Suprapubic skin (tissue), 4 donors: ENCODE data around the gene SRMS. TPM values are rescaled to one million over a fixed set of nuclear protein-coding genes. Genes with fewer than 3 reads are reported as not detected.

ENCODE experiments used
- DNase-seq, 2 donors: peaks; one replicate each; pipeline ENCODE4 v3.0.0-alpha.2; 2019; ENCODE audit warnings: low spot score in 2 of 2
- H3K27ac ChIP-seq: fragments of 200-600 bp; sonication (generic); one replicate; pipeline ENCODE4 v1.5.1; 2019
- H3K27me3 ChIP-seq: fragments of 200-600 bp; sonication (generic); one replicate; pipeline ENCODE4 v1.5.1; 2019
- H3K36me3 ChIP-seq: fragments of 200-600 bp; sonication (generic); one replicate; pipeline ENCODE4 v1.5.1; 2019
- H3K4me1 ChIP-seq: fragments of 200-600 bp; sonication (generic); one replicate; pipeline ENCODE4 v1.5.1; 2019
- H3K4me3 ChIP-seq: fragments of 200-600 bp; sonication (generic); one replicate; pipeline ENCODE4 v1.5.1; 2019; ENCODE audit warnings: mild to moderate bottlenecking
- H3K9me3 ChIP-seq: fragments of 200-600 bp; sonication (generic); one replicate; pipeline ENCODE4 v1.5.1; 2019
- CTCF ChIP-seq, 2 donors: fragments of 200-600 bp in 1 of 2; fragments of 450-650 bp in 1 of 2; sonication (generic) in 1 of 2; IDR thresholded peaks; one replicate each; pipeline ENCODE4 v1.5.1; 2016 to 2019; ENCODE audit warnings: antibody characterized with exemption in 2 of 2, mild to moderate bottlenecking in 1 of 2, moderate library complexity in 1 of 2
- EP300 ChIP-seq: sonication (generic); formaldehyde crosslinking; IDR thresholded peaks from one replicate; pipeline ENCODE4 v1.6.1; 2017; ENCODE audit warnings: antibody characterized with exemption
- POLR2A ChIP-seq, 2 donors: fragments of 450-650 bp; IDR thresholded peaks; one replicate each; pipeline ENCODE4 v1.6.1; 2017; ENCODE audit warnings: antibody characterized with exemption in 2 of 2, mild to moderate bottlenecking in 2 of 2, moderate library complexity in 2 of 2
- POLR2AphosphoS5 ChIP-seq, 3 donors: sonication (generic); formaldehyde crosslinking; IDR thresholded peaks; one replicate each; pipeline ENCODE4 v1.6.1; 2017; ENCODE audit warnings: antibody characterized with exemption in 3 of 3
- WGBS: methylation state at CpG from one replicate; pipeline ENCODE4 v1.1.5; 2018; 5-methylcytosine and 5-hydroxymethylcytosine counted together
- total RNA-seq, 4 donors: library from RNA; depleted of rRNA; stranded (reverse); fragments of >200 nt; gene quantifications; one replicate each; pipeline ENCODE4 v1.1.0, GENCODE V29; 2016

SRMS gene
- total RNA-seq, 4 donors from 2014 or later, result 1.3 TPM; not detected in 3

- peaks cover 45% of the 10 kb centered on the region for H3K4me1 ChIP-seq
- H3K9me3 ChIP-seq, result no peaks in the 10 kb centered on the region
- TF ChIP-seq POLR2AphosphoS5 (IDR thresholded peaks at IDR 0.05) (no peak), POLR2A (IDR thresholded peaks at IDR 0.05) (no peak), EP300 (no peak), CTCF (IDR thresholded peaks at IDR 0.05) (no peak)
- no peak overlapping the region for H3K27ac ChIP-seq
- DNase-seq, result no peak
- 48% methylated on average over 5 of the region's 27 CpGs for WGBS
- H3K36me3 ChIP-seq, result no peaks in the 10 kb centered on the region
- peaks cover 33% of the 10 kb centered on the region for H3K27me3 ChIP-seq
- H3K4me3 ChIP-seq, result no peak overlapping the region
Measured at GRCh38 chr20:63544241-63544957, 3.1 kb downstream of the SRMS start.

GRCh38 chr20:63543733-63544132 lies 3.8 kb downstream of the SRMS start:
- Histone ChIP-seq H3K4me1 (peaks cover 52% of the 10 kb centered on the region), H3K27ac (no peak overlapping the region), H3K4me3 (no peak overlapping the region), H3K27me3 (peaks cover 29% of the 10 kb centered on the region), H3K9me3 (no peaks in the 10 kb centered on the region), H3K36me3 (no peaks in the 10 kb centered on the region)
- WGBS, result 90% methylated on average over 6 of the region's 6 CpGs
- TF ChIP-seq POLR2AphosphoS5 (IDR thresholded peaks at IDR 0.05), result no peak
- no peak for DNase-seq

GRCh38 chr20:63543131-63543530 lies 4.4 kb downstream of the SRMS start:
- TF ChIP-seq EP300 (no peak), POLR2AphosphoS5 (IDR thresholded peaks at IDR 0.05) (no peak), POLR2A (IDR thresholded peaks at IDR 0.05) (no peak), CTCF (IDR thresholded peaks at IDR 0.05) (no peak)
- peaks cover 58% of the 10 kb centered on the region for H3K4me1 ChIP-seq
- H3K27ac ChIP-seq, result no peak overlapping the region
- no peak for DNase-seq
- H3K36me3 ChIP-seq, result no peaks in the 10 kb centered on the region
- WGBS, result no CpG with 5 or more reads among the region's 10 CpGs
- H3K4me3 ChIP-seq, result no peak overlapping the region
- no peaks in the 10 kb centered on the region for H3K9me3 ChIP-seq
- peaks cover 22% of the 10 kb centered on the region for H3K27me3 ChIP-seq

GRCh38 chr20:63542696-63543095 lies 4.9 kb downstream of the SRMS start:
- TF ChIP-seq CTCF (IDR thresholded peaks at IDR 0.05), result no peak
- no peak for TF ChIP-seq EP300
- TF ChIP-seq POLR2A (IDR thresholded peaks at IDR 0.05), result no peak
- TF ChIP-seq POLR2AphosphoS5 (IDR thresholded peaks at IDR 0.05), result no peak
- peaks cover 18% of the 10 kb centered on the region for H3K27me3 ChIP-seq
- H3K4me3 ChIP-seq, result no peak overlapping the region
- DNase-seq, result no peak
- H3K4me1 ChIP-seq, result peaks cover 61% of the 10 kb centered on the region
- no peaks in the 10 kb centered on the region for H3K36me3 ChIP-seq
- no peaks in the 10 kb centered on the region for H3K9me3 ChIP-seq
- 75% methylated on average over 5 of the region's 10 CpGs for WGBS
- no peak overlapping the region for H3K27ac ChIP-seq

GRCh38 chr20:63542031-63542559 lies 5.5 kb downstream of the SRMS start:
- Histone ChIP-seq H3K27me3 (peaks cover 12% of the 10 kb centered on the region), H3K9me3 (no peaks in the 10 kb centered on the region), H3K4me3 (no peak overlapping the region), H3K4me1 (peaks cover 64% of the 10 kb centered on the region), H3K36me3 (no peaks in the 10 kb centered on the region), H3K27ac (no peak overlapping the region)
- 79% methylated on average over 13 of the region's 36 CpGs for WGBS
- no peak for DNase-seq
- TF ChIP-seq POLR2A (IDR thresholded peaks at IDR 0.05), result no peak
- TF ChIP-seq POLR2AphosphoS5 (IDR thresholded peaks at IDR 0.05), result no peak

- Histone ChIP-seq H3K4me3 (no peak overlapping the region), H3K27me3 (peaks cover 6% of the 10 kb centered on the region), H3K27ac (no peak overlapping the region), H3K9me3 (no peaks in the 10 kb centered on the region), H3K36me3 (no peaks in the 10 kb centered on the region), H3K4me1 (peaks cover 71% of the 10 kb centered on the region)
- TF ChIP-seq EP300 (no peak), CTCF (IDR thresholded peaks at IDR 0.05) (no peak), POLR2AphosphoS5 (IDR thresholded peaks at IDR 0.05) (no peak)
- DNase-seq, result no peak
- 93% methylated on average over 23 of the region's 28 CpGs for WGBS
Measured at GRCh38 chr20:63541371-63541770, 6.2 kb downstream of the SRMS start.
